IMR-90 (cell line): ENCODE results near the gene NANOS3. TPM values are rescaled to one million over a fixed set of nuclear protein-coding genes. Genes with fewer than 3 reads are reported as not detected.

Source experiments
- ATAC-seq: fragments of 200-7000 bp; cut with Tn5 transposase; 2 replicates; pipeline ENCODE4 v1.9.1; 2020; ENCODE audit warnings: low read depth, mild to moderate bottlenecking, moderate library complexity
- BruUV-seq: library from RNA; stranded (reverse); fragments of 400-500 nt; replicated peaks from 2 replicates; lab custom pipeline; 2021; lab: Mats Ljungman, UMichigan
- CTCF ChIA-PET: fragments of 300-600 bp; formaldehyde crosslinking; extraction: SDS; loops from one replicate; lab custom pipeline; 2021; ENCODE audit warnings: antibody characterized with exemption; lab: Yijun Ruan, JAX
- POLR2A ChIA-PET: fragments of 300-600 bp; sonication (Branson Sonifier 250); formaldehyde crosslinking; loops from one replicate; lab custom pipeline; 2022; ENCODE audit warnings: antibody characterized with exemption; ENCODE audit not compliant: unreplicated experiment; lab: Charles Lee
- DNase-seq: peaks from one replicate; pipeline ENCODE4 v3.0.0; 2013
- H2AFZ ChIP-seq: replicated peaks from 2 replicates; pipeline ENCODE3; 2013; ENCODE audit warnings: low read length, mild to moderate bottlenecking; ENCODE audit not compliant: poor library complexity
- H2AK5ac ChIP-seq: 2 replicates; pipeline ENCODE4 v1.6.1; 2013; ENCODE audit warnings: low read depth, low read length, inconsistent platforms
- H2AK9ac ChIP-seq: replicated peaks from 2 replicates; pipeline ENCODE3; 2013; ENCODE audit warnings: mild to moderate bottlenecking, low read depth, low read length, moderate library complexity; ENCODE audit not compliant: poor library complexity
- H2BK120ac ChIP-seq: 2 replicates; pipeline ENCODE4 v1.6.1; 2013; ENCODE audit warnings: low read depth, low read length, inconsistent platforms
- H2BK15ac ChIP-seq: 3 replicates; pipeline ENCODE4 v1.6.1; 2013; ENCODE audit warnings: low read depth, low read length, inconsistent platforms
- H2BK20ac ChIP-seq: 2 replicates; pipeline ENCODE4 v1.6.1; 2013; ENCODE audit warnings: low read depth, mild to moderate bottlenecking, inconsistent platforms, low read length, moderate library complexity
- H2BK5ac ChIP-seq: 2 replicates; pipeline ENCODE4 v1.6.1; 2013; ENCODE audit warnings: mild to moderate bottlenecking, low read depth, low read length, inconsistent platforms; ENCODE audit not compliant: poor library complexity, severe bottlenecking
- H3K14ac ChIP-seq: replicated peaks from 2 replicates; pipeline ENCODE4 v1.6.1; 2013; ENCODE audit warnings: low read depth, low read length, inconsistent platforms
- H3K18ac ChIP-seq: 2 replicates; pipeline ENCODE4 v1.6.1; 2013; ENCODE audit warnings: low read depth, low read length, control low read depth
- H3K23ac ChIP-seq: 2 replicates; pipeline ENCODE4 v1.6.1; 2013; ENCODE audit warnings: low read depth, low read length, inconsistent platforms
- H3K27ac ChIP-seq: 2 replicates; pipeline ENCODE4 v1.5.1; 2013; ENCODE audit warnings: mild to moderate bottlenecking, control low read depth, low read length; ENCODE audit not compliant: insufficient read depth
- H3K27me3 ChIP-seq: 2 replicates; pipeline ENCODE4 v1.6.1; 2013; ENCODE audit warnings: low read length; ENCODE audit not compliant: control insufficient read depth, insufficient read depth
- H3K36me3 ChIP-seq: 2 replicates; pipeline ENCODE4 v1.6.1; 2013; ENCODE audit warnings: low read length, mixed read lengths; ENCODE audit not compliant: control insufficient read depth, insufficient read depth
- H3K4ac ChIP-seq: 2 replicates; pipeline ENCODE4 v1.6.1; 2013; ENCODE audit warnings: low read depth, low read length, inconsistent platforms
- H3K4me1 ChIP-seq: 2 replicates; pipeline ENCODE4 v1.6.1; 2013; ENCODE audit warnings: low read length, mixed read lengths; ENCODE audit not compliant: control insufficient read depth, insufficient read depth
- H3K4me2 ChIP-seq: 2 replicates; pipeline ENCODE4 v1.6.1; 2013; ENCODE audit warnings: low read depth, mild to moderate bottlenecking, control low read depth, low read length, moderate library complexity
- H3K4me3 ChIP-seq: 2 replicates; pipeline ENCODE4 v1.5.1; 2013; ENCODE audit warnings: low read depth, mild to moderate bottlenecking, control low read depth, low read length, moderate library complexity; ENCODE audit not compliant: insufficient read depth
- H3K56ac ChIP-seq: 2 replicates; pipeline ENCODE4 v1.6.1; 2013; ENCODE audit warnings: low read length, inconsistent platforms; ENCODE audit not compliant: insufficient read depth; ENCODE audit errors: extremely low read depth
- H3K79me1 ChIP-seq, 2 experiments: 2 replicates each; pipeline ENCODE4 v1.6.1; 2013; ENCODE audit warnings: low read length in 2 of 2, inconsistent platforms in 1 of 2, low read depth in 1 of 2
- H3K9ac ChIP-seq: 2 replicates; pipeline ENCODE4 v1.6.1; 2013; ENCODE audit warnings: low read depth, low read length, control low read depth
- H3K9me1 ChIP-seq: 2 replicates; pipeline ENCODE4 v1.6.1; 2013; ENCODE audit warnings: low read length, inconsistent platforms; ENCODE audit not compliant: insufficient read depth
- H3K9me3 ChIP-seq: 2 replicates; pipeline ENCODE4 v1.6.1; 2013; ENCODE audit warnings: low read length; ENCODE audit not compliant: control insufficient read depth, insufficient read depth
- H4K20me1 ChIP-seq: 2 replicates; pipeline ENCODE4 v1.6.1; 2013; ENCODE audit warnings: low read length, inconsistent platforms; ENCODE audit not compliant: insufficient read depth
- H4K5ac ChIP-seq: 2 replicates; pipeline ENCODE4 v1.6.1; 2013; ENCODE audit warnings: mild to moderate bottlenecking, low read depth, low read length, control low read depth
- H4K8ac ChIP-seq, 2 experiments: 2 replicates each; pipeline ENCODE4 v1.6.1; 2013; ENCODE audit warnings: low read depth in 2 of 2, low read length in 2 of 2, control low read depth in 1 of 2, inconsistent platforms in 1 of 2
- H4K91ac ChIP-seq: 2 replicates; pipeline ENCODE4 v1.6.1; 2013; ENCODE audit warnings: low read depth, low read length, inconsistent platforms; ENCODE audit not compliant: insufficient read depth
- BHLHE40 ChIP-seq: fragments of 150-350 bp; IDR thresholded peaks from 2 replicates; pipeline ENCODE4 v1.6.1; 2016; ENCODE audit warnings: mild to moderate bottlenecking, low read depth, low read length
- CTCF ChIP-seq: conservative IDR thresholded peaks from 2 replicates; pipeline ENCODE4 v1.5.1; 2012; ENCODE audit warnings: mild to moderate bottlenecking, low read depth, low read length, improper control_type of control experiment
- POLR2A ChIP-seq: IDR thresholded peaks from 2 replicates; pipeline ENCODE4 v1.6.1; 2012; ENCODE audit warnings: mild to moderate bottlenecking, low read depth, low read length
- SMC3 ChIP-seq: fragments of 150-350 bp; IDR thresholded peaks from 2 replicates; pipeline ENCODE4 v1.6.1; 2016; ENCODE audit warnings: low read depth, mild to moderate bottlenecking, antibody characterized with exemption, low read length, moderate library complexity
- USF2 ChIP-seq: fragments of 150-350 bp; IDR thresholded peaks from 2 replicates; pipeline ENCODE4 v1.6.1; 2017; ENCODE audit warnings: mild to moderate bottlenecking, antibody characterized with exemption, low read length, low read depth
- WGBS, 2 experiments: methylation state at CpG; one replicate each; pipeline versions ENCODE4 v1.1.5 to v1.1.7; 2013; ENCODE audit warnings: missing lambda C conversion rate in 2 of 2; ENCODE audit not compliant: insufficient read length in 1 of 2; ENCODE audit errors: extremely low coverage in 2 of 2; 5-methylcytosine and 5-hydroxymethylcytosine counted together
- dilution Hi-C: fragments of 300-500 bp; cut with HindIII; formaldehyde crosslinking; loops from one replicate; pipeline ENCODE4 v1.14.3; 2018; ENCODE audit warnings: low sequenced_read_pairs; ENCODE audit not compliant: unreplicated experiment
- in situ Hi-C: fragments of 300-500 bp; cut with MboI; formaldehyde crosslinking; loops from 3 replicates; pipeline ENCODE4 v1.14.3; 2019; ENCODE audit warnings: low sequenced_read_pairs, inconsistent platforms, mixed read lengths
- intact Hi-C: fragments of 100-400 bp; cut with micrococcal nuclease; formaldehyde crosslinking; loops from 2 replicates; pipeline ENCODE4 v1.10.0; 2022
- polyA plus RNA-seq, 3 experiments: library from polyadenylated mRNA; depleted of rRNA; stranded (reverse); fragments of >200 nt; gene quantifications; 2 replicates each; pipeline ENCODE4 v1.2.3, GENCODE V29; 2012; ENCODE audit warnings: low replicate concordance in 1 of 3
- total RNA-seq: library from RNA; depleted of rRNA; stranded (reverse); fragments of >200 nt; gene quantifications from 2 replicates; pipeline ENCODE4 v1.2.3, GENCODE V29; 2012

NANOS3 gene
- total and polyA plus RNA-seq, 2 of the 4 experiments (the other 2 are of a cell fraction) = 0.63 TPM; not detected in 1

GRCh38 chr19:13866463-13867046, 10.4 kb upstream of the NANOS3 start (continued):
- TF ChIP-seq BHLHE40 = no peak

DNA sequence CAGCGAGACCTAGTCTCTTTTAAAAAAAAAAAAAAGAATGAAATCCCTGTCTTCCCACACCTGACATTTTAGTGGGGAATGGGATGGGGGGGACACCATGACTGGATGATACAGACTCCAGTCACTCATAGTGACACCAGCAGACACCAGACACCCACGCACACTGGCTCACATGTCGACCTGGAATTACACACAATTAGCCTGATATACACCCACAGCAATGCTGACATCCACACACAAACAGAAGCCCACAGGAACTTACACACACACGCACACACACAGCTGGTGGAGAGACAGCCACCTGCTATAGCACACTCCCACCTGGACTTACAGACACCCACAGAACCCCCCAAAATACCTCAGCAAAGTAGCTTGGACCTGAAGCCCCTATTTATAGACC, 8.3 kb upstream of the NANOS3 start:
- in situ Hi-C loops = loop anchor here (10.0 to 25.0 kb wide), 2 partner anchors 274 to 581 kb away; no protein-coding TSS in a partner anchor

More for the DNA sequence above, 8.3 kb upstream of the NANOS3 start:
- Histone ChIP-seq H3K4me3 (no peak overlapping the region), H2BK5ac (no peak overlapping the region), H2AK9ac (peak overlapping the region; percentile 28), H3K9me1 (peaks cover 11% of the 10 kb centered on the region), H4K20me1 (no peaks in the 10 kb centered on the region), H3K14ac (no peak overlapping the region), H3K4me2 (no peak overlapping the region), H3K18ac (no peak overlapping the region), H3K79me1 (peaks cover 11 to 29% of the 10 kb centered on the region in 2 experiments; a peak in 3 of 4 replicates), H4K5ac (no peak overlapping the region), H4K91ac (no peak overlapping the region), H3K56ac (no peak overlapping the region), H4K8ac (no peak overlapping the region), H3K9me3 (no peaks in the 10 kb centered on the region), H2BK20ac (no peak overlapping the region), H2AK5ac (peak overlapping the region; percentile 51; the same call in 1 of the 2 replicates), H3K4ac (0 out of 2 replicates have a peak overlapping the region, but pooled peaks have one; percentile 9), H2BK120ac (no peak overlapping the region), H3K27me3 (no peaks in the 10 kb centered on the region), H2AFZ (no peak overlapping the region), H3K23ac (no peak overlapping the region), H2BK15ac (no peak overlapping the region), H3K4me1 (peaks cover 7% of the 10 kb centered on the region), H3K27ac (no peak overlapping the region), H3K9ac (no peak overlapping the region), H3K36me3 (no peaks in the 10 kb centered on the region)
- ChIA-PET CTCF (no interaction called here), POLR2A (no interaction called here)
- dilution Hi-C loops (no loop called here), intact Hi-C loops (no loop called here)
- no peak for DNase-seq
- 80% methylated on average over 1 of the region's 4 CpGs; no CpG with 5 or more reads in 1 of the 2 experiments for WGBS, 2 experiments
- no peak for ATAC-seq
- no TSS peak for BruUV-seq
- no peak for TF ChIP-seq POLR2A
- TF ChIP-seq SMC3 = no peak
- TF ChIP-seq CTCF = no peak
- TF ChIP-seq BHLHE40 = no peak
- no peak for TF ChIP-seq USF2
